CD4-positive, alpha-beta T cell treated with Interleukin-15 for 1 hour (primary cell): ENCODE data around the gene FLT3.
"Not testable (repeated sequence)": the region's sequence is repeated elsewhere in the genome, so short reads cannot be mapped to it uniquely, and the experiment has no call there.

Experiments used
- DNase-seq: peaks from one replicate; pipeline ENCODE4 v3.0.0-alpha.2; 2020

FLT3 gene

GRCh38 chr13:27970382-27971235 is 129.8 kb downstream of the FLT3 start:
- no peak for DNase-seq

GRCh38 chr13:27969866-27970229 is 130.5 kb downstream of the FLT3 start:
- no peak for DNase-seq

GRCh38 chr13:27969082-27969865 is 131.1 kb downstream of the FLT3 start, which contains the start of gene CDX2:
Gene CDX2, minus strand, starts transcription at chr13:27969315. Its CDS starts 309 bp downstream, at chr13:27969006.
- DNase-seq, result no peak

GRCh38 chr13:27968316-27969081 is 131.9 kb downstream of the FLT3 start:
- no peak for DNase-seq

DNA sequence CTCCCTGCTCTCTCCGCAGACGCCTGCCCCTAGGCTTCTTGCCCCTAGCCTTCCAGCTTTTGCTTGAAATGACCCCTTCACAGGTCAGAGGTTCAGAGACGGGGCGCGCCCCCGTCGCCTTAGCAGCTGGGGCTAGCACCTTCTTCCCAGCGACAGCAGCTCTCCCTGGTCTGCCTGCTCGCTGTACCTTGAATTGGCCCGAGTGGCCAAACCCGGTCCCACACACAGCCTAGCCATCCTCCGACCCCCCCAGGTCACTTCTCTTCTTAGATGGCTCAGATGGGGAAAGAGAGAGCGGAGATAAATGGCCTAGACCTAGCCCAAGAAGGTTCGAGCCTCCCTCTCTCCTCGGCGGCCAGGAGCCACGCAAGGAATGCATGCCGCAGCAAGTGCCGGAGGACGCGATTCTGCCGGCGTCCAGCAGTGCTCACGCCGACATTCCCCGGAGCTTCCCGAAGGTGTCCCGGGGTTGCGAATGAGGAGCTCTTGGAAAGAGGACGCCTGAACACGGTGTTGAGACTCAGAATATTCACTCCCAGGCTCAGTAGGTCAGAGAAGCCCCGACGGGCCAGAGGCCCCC is 132.6 kb downstream of the FLT3 start:
- DNase-seq, result no peak

DNA sequence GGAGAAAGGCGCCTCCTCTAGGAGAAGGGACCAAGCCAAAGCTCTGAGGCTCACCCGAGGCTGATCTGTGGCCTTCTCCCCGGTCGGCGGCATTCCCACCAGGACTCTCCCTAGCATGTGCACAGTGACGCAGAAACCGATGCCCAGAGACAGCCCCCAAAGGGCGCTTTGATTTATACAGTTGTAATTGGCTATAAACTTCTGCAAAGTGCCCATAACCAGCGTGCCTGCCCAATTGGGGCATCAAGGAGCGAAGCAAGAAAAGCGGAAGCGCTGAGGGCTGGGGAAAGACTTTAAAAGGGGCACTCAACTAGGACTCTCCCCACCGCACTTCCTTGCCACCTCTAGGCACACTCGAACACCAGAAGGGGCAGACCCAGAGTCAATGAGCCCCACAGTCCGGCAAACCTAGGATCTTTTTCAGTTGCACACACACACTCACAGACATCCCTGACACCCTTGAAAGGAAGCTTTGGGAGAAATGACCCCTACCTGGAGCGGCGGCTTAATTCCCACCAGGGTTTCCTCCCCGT is 133.1 kb downstream of the FLT3 start:
- DNase-seq, result no peak

GRCh38 chr13:27966641-27967202 is 133.7 kb downstream of the FLT3 start:
- DNase-seq, result no peak

- no peak for DNase-seq
Measured at GRCh38 chr13:27965740-27966640, 134.4 kb downstream of the FLT3 start.

DNA sequence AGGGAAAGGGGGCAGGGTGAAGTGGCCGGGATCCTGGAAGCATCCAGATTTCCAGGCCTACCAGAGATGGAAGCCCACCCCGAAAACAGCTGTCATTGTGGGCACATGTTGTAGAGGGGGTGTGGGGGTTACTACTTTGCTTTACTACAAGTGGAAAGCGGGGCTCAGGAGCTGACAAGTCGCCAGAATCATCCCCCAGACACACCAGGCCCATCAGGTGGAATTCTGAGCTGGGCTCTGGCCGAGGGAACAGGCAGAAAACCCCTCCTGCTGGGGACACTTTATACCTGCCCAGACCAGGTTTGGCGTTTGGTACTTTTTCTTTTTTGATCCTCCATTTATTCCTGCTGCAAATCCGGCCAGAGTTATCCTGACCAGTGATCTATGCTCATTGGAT is 135.0 kb downstream of the FLT3 start:
- no peak for DNase-seq

GRCh38 chr13:27964741-27965323 is 135.5 kb downstream of the FLT3 start:
- DNase-seq, result no peak

DNA sequence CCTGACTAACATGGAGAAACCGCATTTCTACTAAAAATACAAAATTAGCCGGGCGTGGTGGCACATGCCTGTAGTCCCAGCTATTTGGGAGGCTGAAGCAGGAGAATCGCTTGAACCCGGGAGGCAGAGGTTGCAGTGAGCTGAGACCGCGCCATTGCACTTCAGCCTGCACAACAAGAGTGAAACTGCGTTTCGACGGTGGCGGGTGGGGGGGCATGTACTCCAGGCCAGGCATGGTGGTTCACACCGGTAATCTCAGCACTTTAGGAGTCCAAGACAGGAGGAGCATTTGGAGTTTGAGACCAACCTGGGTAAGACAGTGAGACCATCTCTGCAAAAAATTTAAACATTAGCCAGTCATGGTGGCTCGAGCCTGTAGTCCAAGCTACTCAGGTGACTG is 136.2 kb downstream of the FLT3 start:
- DNase-seq, result not testable (repeated sequence)

DNA sequence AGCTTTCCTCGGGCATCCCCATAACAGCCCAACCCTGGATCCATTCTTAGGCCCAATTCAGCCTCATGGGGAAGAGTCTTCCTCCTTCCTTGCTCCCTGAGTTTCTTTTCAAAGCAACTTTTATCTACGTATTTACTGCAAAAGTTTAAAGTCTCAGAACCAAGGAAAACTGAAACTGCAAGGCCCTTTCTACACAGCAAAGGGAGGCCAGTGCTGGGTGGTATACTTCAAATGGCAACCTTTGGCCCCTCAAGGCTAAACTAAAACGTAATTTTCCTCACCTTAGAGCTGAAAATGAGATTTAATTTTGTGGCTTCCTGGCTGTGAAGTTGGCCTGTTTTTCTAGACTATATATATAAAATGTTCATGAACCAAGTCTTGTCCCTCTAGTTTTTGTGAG is 136.9 kb downstream of the FLT3 start:
- no peak for DNase-seq

- no peak for DNase-seq
Measured at GRCh38 chr13:27962982-27963381, 137.4 kb downstream of the FLT3 start.

DNA sequence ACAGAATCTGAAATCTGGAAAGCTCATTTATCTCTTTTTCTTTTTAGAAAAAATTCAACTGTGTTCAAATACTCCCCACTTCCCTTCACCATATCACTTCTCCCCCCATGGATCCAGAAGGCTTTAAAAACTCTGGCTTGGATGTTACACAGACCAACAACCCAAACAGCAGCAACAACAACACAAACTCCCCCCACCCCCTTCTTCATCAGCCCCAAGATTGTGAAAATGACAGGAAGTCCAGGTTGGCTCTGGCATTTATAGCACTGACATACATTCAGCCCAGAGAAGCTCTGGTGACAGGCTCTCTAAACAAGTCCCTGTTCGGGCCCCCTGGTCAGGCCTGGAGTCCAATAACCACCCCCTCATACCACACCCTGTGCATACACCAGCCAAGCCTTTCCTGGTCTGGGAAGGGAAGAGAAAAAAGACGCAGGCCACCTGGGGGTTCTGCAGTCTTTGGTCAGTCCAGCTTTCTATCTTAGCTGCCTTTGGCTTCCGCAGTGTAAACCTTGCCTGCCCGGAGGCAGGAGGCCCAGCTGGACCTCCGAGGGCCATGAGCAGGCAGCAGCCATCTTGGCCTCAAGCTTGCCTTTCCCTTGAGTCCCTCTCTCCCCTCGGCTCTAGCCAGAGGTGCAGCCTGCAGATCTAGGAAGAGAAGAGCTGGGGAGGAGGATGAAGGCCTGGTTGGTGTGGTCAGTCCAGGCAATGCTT is 138.1 kb downstream of the FLT3 start:
- DNase-seq, result no peak

- no peak for DNase-seq
Measured at GRCh38 chr13:27961227-27962085, 138.9 kb downstream of the FLT3 start.

DNA sequence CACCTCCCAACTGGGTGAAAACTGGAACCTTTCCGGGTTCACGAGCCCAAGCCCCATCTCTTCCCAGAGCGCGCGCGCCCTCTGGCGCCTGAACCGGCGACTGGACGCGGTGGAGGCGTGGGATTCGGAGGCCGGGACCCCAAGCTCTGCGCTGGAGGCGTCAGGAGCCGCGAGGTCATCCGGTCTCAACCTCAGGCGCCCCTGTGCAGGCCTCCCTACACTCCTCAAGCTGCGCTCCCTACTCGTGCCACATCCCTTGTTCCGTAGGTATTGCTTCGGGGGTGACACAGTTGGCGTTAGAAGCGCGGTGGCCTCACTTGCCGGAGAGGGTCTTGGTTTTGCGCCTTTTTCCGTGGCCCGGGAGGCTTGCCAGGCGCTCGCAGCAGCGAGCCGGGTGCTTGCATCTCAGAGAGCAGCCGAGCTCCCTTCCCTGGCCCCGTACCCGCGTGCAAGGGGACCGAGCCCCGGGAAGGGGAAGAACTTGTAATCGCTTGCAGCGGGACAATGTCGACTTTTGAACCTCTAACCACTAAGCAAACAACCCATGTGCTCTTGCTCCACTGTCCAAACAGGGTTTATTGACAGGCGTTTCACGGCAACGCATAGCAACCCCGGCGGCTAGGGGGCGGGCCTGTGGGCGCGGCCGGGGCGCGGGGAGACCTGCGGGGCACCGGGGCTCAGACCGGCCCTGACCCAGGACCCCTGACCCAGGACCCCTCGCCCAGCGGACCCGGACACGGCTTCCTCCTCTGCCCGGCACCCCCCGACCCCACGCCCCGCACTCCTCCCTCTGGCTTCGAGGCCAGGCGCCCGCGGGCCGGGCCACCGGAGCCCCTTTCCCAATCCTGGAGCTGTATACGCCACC is 139.8 kb downstream of the FLT3 start:
- no peak for DNase-seq

DNA sequence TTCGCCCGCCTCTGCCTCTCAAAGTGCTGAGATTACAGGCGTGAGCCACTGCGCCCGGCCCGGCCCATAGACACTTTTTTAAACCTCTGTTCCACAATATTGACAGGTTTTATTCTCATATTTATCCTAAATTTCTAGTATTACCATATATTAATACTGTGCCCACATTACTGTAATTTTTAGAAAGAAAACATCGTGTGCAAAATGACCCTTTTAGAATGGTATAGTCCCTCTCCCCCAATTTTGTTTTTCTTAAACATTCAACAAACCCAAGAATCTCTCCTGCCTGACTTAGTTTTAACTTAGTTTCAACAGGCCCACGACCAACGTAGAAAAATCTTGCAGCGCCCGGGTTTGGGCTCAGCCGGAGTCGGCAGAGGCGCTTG is 140.4 kb downstream of the FLT3 start:
- no peak for DNase-seq
